Activated CD8-positive, alpha-beta memory T cell treated with anti-CD3 and anti-CD28 coated beads for 24 hours (primary cell): ENCODE measurements around the gene CFAP126.
"Not testable (repeated sequence)": the region's sequence is repeated elsewhere in the genome, so short reads cannot be mapped to it uniquely, and the experiment has no call there.

ENCODE experiments used
- DNase-seq: peaks from one replicate; pipeline ENCODE4 v3.0.0-alpha.2; 2020

The CFAP126 gene

DNA sequence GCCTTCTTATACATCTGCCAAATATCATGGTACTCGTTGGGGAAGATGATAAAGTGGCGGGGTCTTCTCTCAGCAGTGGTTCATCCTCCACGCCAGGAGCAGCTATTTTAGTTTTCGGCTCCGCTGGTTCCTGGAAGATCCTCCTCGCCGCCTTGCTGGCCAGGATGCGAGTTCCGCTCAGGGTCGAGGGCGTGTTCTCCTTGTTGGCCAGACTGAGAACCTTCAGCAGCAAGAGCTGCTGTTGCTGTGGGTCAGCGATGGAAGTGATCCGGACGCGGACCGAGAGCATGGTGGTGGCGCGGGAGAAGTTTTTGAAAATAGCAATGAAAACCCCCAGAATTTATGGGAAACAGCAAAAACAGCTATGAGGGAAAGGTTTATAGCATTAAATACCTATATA is 11.4 kb upstream of the CFAP126 start:
- DNase-seq: no peak

DNA sequence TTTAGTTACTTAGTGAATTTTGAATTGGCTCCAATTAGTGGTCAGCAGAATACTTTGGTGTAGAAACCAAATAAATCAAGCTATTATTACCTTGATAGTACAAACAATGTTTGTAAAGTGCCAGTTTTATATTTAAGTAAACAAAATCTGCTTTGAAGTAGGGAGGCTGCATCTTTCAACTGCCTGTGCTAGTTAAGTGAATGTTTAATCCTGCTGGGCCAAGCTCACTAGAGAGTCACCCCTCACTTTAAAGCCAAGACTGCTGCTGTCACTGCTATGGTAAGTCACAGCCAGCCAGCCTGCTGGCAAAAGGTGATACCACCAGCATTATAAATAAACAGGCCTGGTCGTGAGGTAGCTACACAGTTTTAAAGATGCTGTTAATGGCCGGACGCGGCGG is 10.3 kb upstream of the CFAP126 start:
- DNase-seq: no peak

DNA sequence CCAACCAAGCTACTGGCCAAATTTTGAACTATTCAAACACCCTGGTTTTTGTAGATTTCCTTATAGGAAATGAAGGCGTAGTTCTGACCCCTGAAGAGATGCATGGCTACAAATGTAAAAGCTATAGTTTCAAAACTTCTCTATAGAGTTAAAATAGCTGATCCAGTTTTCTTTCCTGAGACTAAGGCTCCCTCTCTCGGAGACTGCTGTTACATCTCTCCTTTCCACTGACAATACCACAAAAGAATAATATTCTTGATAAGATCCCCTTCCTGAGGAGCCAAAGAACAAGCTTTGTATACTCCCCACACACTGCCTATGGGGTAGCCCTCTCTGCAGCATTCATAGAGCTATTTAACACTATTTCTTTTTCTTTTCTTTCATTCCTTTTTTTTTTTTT is 6.7 kb upstream of the CFAP126 start:
- no peak for DNase-seq

DNA sequence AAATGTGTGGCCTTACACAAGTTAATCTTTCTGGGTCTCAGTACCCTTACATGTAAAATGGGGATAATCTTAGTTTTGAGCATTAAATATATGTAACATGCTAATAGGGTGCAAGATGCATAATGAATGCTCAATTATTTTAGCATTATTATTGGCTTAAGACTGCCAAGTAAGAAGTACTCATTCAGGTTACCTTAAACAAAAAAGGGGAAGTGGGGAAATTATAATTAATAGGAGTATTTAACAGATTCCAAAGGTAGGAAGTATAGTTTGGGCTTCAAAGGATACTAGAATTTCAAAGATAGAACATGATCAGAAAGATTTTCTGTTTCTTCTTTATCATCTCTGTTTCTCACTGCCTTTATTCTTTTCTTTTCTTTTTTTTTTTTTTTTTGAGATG is 5.8 kb upstream of the CFAP126 start:
- no peak for DNase-seq

DNA sequence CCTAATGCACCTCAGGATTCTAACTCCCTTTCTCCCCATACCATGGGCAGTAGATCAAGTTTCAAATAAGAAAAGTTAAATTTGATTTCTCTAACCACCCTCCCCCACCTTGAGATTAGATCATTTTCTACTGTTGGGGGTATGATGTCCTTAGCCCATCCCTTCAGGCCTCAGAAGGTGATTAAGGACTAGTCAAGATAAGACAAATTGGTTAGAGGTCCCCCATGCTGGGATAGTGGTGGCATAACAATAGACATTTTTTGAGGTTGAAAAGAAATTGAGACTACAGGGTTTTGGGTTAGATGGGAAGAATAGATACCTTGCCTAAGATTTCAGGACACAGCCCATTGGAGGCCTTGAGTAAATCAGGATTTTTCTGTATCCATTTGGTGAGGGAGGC is 2.5 kb downstream of the CFAP126 start:
- DNase-seq: no peak

DNA sequence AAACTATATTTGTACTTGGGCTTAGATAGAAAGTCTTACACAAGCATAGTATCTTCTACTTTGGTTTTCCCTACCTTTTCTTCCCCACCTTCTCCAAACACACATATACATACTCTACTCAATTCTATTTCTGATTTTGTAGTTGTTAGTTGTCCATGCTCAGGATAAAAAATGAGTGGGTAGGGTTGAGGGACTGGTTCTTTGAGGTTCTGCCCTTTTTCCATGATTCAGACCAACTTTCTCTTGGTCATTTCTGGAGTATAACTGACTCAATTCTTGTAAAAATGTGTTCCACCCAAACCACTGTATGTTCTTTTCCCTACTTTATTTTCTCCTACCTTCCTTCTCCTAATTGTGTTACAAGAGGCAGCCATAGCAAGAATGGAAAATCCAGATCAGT is 3.3 kb downstream of the CFAP126 start:
- DNase-seq: no peak

DNA sequence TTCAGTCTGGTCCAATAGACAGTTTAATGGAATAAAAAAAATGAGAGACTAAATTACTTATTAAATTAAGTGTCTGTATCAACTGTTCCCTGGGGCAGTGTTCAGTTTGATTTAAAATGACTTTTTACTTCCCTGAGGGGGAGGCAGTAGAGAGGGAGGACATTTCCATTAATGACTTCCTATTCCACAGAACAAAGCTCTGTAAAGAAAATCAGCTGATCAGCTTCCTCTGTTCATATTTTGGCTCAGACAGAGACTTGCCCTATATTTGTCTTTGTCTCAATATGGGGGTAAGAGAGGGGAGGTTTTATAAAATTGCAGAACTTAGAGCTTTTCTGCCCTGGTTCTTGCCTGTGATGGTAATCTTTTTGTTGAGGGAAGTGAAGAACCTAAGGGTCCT is 8.4 kb downstream of the CFAP126 start:
- no peak for DNase-seq

DNA sequence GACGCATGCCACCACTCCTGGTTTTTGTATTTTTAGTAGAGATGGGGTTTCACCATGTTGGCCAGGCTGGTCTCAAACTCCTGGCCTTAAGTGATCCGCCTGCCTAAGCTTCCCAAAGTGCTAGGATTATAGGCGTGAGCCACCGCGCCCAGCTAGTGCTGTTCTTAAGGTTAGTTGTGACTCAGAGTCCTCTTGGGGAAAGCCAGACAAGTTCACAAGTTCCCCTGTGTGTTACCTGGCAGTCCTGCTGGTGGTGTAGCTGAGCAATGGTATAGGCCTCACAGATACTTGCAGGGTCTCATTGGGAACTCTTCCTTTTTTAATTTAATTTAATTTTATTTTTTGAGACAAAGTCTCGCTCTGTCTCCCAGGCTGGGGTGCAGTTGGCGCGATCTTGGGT is 10.6 kb downstream of the CFAP126 start:
- DNase-seq: no peak

DNA sequence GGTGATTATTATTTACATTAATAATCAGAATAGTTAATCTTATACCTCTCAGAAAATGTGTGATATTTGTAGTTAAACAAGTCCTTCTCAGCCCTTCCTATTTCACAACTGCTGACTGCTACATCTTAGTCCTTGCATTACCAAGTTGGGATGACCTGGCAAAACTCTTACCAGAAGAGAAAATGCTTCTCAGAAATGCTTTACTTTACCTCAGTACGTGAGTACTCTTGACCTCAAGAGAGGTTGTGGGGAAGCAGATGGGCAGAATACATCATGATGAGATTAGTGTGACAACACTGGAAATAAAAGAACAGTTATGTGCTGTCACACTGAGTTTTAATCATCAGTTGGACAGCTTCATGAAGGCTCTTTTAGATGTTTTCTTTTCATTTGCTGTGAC is 16.2 kb downstream of the CFAP126 start:
- DNase-seq: no peak

DNA sequence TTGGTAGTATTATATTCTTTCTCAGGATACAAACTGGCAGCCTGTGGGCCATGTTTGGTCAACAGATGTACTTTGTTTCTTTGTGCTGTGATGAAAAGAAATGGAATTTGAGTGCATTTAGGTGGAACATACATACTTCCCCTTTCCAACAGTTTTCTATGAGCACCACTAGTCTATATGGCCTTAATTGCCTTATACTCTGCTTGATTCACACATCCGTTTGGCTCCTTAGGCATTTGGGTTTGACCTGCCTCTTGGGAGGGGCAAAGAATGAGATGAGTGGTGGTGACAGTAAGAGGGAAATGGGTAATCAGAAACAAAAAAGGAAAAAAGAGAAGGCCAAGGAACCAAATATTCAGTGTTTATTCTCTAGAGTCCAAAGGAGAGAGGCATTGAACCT is 17.0 kb downstream of the CFAP126 start:
- DNase-seq: no peak

DNA sequence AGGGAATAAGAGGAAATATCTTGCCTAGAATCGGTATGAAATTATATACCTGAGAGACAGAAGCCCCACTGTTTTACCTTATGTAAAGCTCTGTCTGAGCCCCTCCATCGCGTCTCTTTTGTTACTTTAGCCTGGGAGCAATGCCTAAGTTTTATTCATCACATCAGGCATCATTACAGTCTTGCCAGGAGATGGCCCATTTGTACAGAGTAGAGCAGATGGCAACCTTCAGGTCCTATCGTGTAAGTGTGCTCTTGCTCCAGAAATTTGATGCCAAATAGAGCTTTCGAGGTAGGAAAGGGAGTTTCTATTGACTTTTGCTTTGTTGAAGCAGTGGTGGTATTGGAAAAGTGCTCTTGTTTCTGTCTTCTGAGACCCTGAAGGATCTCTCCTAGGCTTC is 24.9 kb downstream of the CFAP126 start:
- DNase-seq: no peak

DNA sequence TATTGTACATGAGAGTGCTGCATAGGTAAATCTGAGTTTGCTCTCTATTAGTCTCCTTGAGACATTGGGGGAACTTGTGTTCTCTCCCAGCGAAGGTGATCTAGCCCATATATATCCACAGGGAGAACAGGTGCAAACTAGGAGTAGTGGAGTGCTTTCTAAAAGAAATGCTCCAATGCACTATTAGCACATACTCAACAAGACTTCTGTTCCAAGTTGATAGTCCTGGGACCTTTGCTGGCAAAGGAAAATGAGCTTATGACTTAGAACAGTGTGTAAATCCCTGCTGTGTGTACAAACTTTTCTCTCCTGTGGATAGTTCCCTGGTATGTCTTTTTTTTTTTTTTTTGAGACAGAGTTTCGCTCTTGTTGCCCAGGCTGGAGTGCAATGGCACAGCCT is 25.5 kb downstream of the CFAP126 start:
- no peak for DNase-seq

DNA sequence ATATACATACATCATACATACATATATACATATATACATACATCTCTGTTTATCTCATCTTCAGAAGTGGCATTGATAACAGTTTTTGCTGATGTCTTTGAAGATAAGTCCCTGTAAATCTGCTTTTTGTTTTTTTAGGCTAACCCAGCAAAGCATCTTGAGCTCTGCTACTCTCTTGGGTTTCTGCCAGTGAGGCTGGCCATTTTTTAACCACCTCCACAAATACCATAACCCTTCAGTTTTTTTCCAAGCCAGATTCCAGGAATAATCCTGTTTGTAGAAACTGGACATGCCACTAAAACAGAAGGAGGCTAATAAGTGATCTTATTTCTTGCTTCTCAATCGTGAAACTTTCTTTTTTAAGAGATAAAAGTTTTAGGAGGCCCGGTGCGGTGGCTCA is 31.9 kb downstream of the CFAP126 start:
- no peak for DNase-seq

DNA sequence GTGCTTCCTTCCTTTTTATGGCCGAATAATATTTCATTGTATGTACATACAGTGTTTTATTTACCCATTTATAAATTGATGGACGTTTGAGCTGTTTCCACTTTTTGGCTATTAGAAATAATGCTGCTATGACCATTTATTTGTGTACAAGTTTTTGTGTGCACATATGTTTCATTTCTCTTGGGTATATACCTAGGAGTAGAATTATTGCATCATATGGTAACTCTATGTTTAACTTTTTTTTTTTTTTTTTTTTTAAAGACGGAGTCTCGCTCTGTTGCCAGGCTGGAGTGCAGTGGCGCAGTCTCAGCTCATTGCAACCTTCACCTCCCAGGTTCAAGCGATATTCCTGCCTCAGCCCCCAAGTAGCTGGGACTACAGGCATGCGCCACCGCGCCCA is 34.5 kb downstream of the CFAP126 start:
- no peak for DNase-seq

DNA sequence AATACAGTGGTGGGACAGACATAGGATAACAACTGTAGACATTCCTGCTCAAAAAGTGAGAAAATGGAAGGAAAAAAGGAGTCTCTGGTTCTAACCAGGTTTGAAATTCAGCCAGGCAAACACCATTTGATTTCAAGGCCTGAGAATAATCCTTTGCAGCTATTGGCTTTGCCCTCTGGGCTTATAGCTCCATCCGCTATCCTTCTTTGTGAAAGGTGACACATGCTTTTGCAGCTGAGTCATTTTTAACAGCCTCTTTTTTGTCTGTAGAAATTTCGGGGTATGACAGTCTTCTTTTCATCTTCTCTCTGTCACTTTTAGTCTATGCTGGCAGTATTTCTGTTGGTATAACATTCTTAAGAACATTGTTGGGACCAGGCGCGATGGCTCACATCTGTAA is 37.3 kb downstream of the CFAP126 start:
- DNase-seq: no peak

DNA sequence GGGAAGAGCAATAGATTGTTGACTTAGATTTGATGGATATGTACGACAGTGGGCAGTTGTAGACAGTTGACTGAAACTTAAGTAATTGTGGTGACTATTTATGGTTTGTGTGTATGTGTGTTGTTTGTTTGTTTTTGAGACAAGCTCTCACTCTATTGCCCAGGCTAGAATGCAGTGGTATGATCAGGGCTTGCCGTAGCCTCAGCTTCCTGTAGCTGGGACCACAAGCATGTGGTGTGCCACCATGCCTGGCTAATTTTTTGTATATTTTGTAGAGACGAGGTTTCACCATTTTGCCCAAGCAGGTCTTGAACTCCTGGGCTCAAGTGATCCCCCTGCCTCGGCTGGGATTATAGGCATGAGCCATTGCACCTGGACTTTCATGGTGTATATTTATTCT is 43.7 kb downstream of the CFAP126 start:
- DNase-seq: no peak

DNA sequence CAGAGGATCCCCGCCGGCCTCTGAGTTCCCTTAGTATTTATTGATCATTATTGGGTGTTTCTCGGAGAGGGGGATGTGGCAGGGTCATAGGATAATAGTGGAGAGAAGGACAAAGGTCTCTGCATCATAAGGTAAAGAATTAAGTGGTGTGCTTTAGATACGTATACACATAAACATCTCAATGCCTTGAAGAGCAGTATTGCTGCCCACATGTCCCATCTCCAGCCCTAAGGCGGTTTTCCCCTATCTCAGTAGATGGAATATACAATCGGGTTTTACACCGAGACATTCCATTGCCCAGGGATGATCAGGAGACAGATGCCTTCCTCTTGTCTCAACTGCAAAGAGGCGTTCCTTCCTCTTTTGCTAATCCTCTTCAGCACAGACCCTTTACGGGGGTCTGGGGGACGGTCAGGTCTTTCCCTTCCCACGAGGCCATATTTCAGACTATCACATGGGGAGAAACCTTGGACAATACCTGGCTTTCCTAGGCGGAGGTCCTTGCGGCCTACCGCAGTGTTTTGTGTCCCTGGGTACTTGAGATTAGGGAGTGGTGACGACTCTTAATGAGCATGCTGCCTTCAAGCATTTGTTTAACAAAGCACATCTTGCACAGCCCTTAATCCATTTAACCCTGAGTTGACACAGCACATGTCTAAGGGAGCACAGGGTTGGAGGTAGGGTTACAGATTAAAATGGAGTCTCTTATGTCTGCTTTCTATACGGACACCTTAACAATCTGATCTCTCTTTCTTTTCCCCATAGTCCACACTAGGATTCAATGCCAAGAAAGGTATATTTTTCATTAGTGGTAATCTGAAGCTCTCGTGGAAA is 51.6 kb downstream of the CFAP126 start:
- not testable (repeated sequence) for DNase-seq
